HCT116 (cell line): ENCODE measurements around the gene TTLL7. TPM values are rescaled to one million over a fixed set of nuclear protein-coding genes. Genes with fewer than 3 reads are reported as not detected.

Experiments used
- ATAC-seq: fragments of 200-7000 bp; cut with Tn5 transposase; 2 replicates; pipeline ENCODE4 v1.9.1; 2020; ENCODE audit warnings: mild to moderate bottlenecking, moderate library complexity
- BruUV-seq: library from RNA; stranded (reverse); fragments of 400-500 nt; replicated peaks from 2 replicates; lab custom pipeline; 2021; lab: Mats Ljungman, UMichigan
- CTCF ChIA-PET: fragments of 300-600 bp; sonication (Branson Sonifier 250); formaldehyde crosslinking; loops from one replicate; lab custom pipeline; 2021; ENCODE audit warnings: antibody characterized with exemption; lab: Charles Lee
- POLR2A ChIA-PET: fragments of 300-600, 350-600 bp; sonication (Branson Sonifier 250); formaldehyde crosslinking; loops from one replicate; lab custom pipeline; 2021; ENCODE audit warnings: antibody characterized with exemption; lab: Charles Lee
- RAD21 ChIA-PET, 2 experiments: fragments of 300-600 bp; sonication (Branson Sonifier 250); formaldehyde crosslinking; loops; one replicate each; lab custom pipeline; 2023; ENCODE audit warnings: low total read pairs in 2 of 2; ENCODE audit not compliant: uncharacterized antibody in 2 of 2, unreplicated experiment in 2 of 2, low non-redundant PET in 1 of 2; lab: Charles Lee
- DNase-seq: peaks from one replicate; pipeline ENCODE4 v3.0.0-alpha.2; 2010; ENCODE audit warnings: low read depth, low spot score
- H2AFZ ChIP-seq: fragments of 200-600 bp; shearing (Covaris generic), sonication (generic); 2 replicates; pipeline ENCODE4 v1.6.1; 2017; ENCODE audit warnings: low read depth, mixed run types, mixed read lengths, antibody characterized with exemption, low read length; ENCODE audit not compliant: poor library complexity, severe bottlenecking
- H3K27ac ChIP-seq: 2 replicates; pipeline ENCODE4 v1.5.1; 2012; ENCODE audit warnings: low read depth, low read length
- H3K27me3 ChIP-seq: fragments of 200-600 bp; sonication (generic); 2 replicates; pipeline ENCODE4 v1.6.1; 2016; ENCODE audit warnings: mixed run types, low read length, mixed read lengths; ENCODE audit not compliant: insufficient read depth
- H3K36me3 ChIP-seq, 2 experiments: fragments of 200-500 bp in 1 of 2; fragments of 200-600 bp in 1 of 2; sonication (Bioruptor generic) in 1 of 2; sonication (generic) in 1 of 2; 2 replicates each; pipeline versions ENCODE4 v1.5.1 to v1.6.1; 2014 to 2016; ENCODE audit warnings: low read length in 2 of 2, inconsistent platforms in 1 of 2, mixed read lengths in 1 of 2, mixed run types in 1 of 2; ENCODE audit not compliant: insufficient read depth in 2 of 2, control insufficient read depth in 1 of 2
- H3K4me1 ChIP-seq, 2 experiments: fragments of 200-600 bp in 1 of 2; sonication (generic) in 1 of 2; 2 replicates each; pipeline versions ENCODE4 v1.5.1 to v1.6.1; 2012 to 2017; ENCODE audit warnings: low read length in 2 of 2, inconsistent platforms in 1 of 2, mild to moderate bottlenecking in 1 of 2, mixed read lengths in 1 of 2, mixed run types in 1 of 2, moderate library complexity in 1 of 2; ENCODE audit not compliant: insufficient read depth in 2 of 2, control insufficient read depth in 1 of 2
- H3K4me2 ChIP-seq: fragments of 200-600 bp; sonication (generic); 2 replicates; pipeline ENCODE4 v1.6.1; 2017; ENCODE audit warnings: mixed run types, low read length, mixed read lengths
- H3K4me3 ChIP-seq, 2 experiments: fragments of 200-600 bp in 1 of 2; sonication (generic) in 1 of 2; replicated peaks in 1 of 2; 2 replicates each; pipeline ENCODE4 v1.5.1; 2011 to 2016; ENCODE audit warnings: low read length in 2 of 2, control low read depth in 1 of 2, low read depth in 1 of 2, mild to moderate bottlenecking in 1 of 2, mixed read lengths in 1 of 2, mixed run types in 1 of 2
- H3K79me2 ChIP-seq: fragments of 200-600 bp; sonication (generic); 2 replicates; pipeline ENCODE4 v1.6.1; 2017; ENCODE audit warnings: mild to moderate bottlenecking, mixed run types, low read length, moderate library complexity, mixed read lengths; ENCODE audit not compliant: insufficient read depth
- H3K9ac ChIP-seq: fragments of 200-600 bp; sonication (generic); 2 replicates; pipeline ENCODE4 v1.6.1; 2016; ENCODE audit warnings: low read length, mixed read lengths
- H3K9me2 ChIP-seq: fragments of 200-600 bp; sonication (generic), shearing (Covaris generic); 2 replicates; pipeline ENCODE4 v1.6.1; 2017; ENCODE audit warnings: mixed run types, mild to moderate bottlenecking, moderate library complexity; ENCODE audit not compliant: insufficient read depth
- H3K9me3 ChIP-seq, 2 experiments: fragments of 200-500 bp in 1 of 2; fragments of 200-600 bp in 1 of 2; sonication (Bioruptor generic) in 1 of 2; sonication (generic) in 1 of 2; 2 replicates each; pipeline ENCODE4 v1.6.1; 2014 to 2017; ENCODE audit warnings: low read length in 2 of 2, mixed read lengths in 2 of 2, inconsistent platforms in 1 of 2, low read depth in 1 of 2, mild to moderate bottlenecking in 1 of 2, mixed run types in 1 of 2, moderate library complexity in 1 of 2; ENCODE audit not compliant: control insufficient read depth in 1 of 2, insufficient read depth in 1 of 2
- H4K20me1 ChIP-seq: fragments of 200-600 bp; sonication (generic), shearing (Covaris generic); 2 replicates; pipeline ENCODE4 v1.6.1; 2017; ENCODE audit warnings: mixed run types, mild to moderate bottlenecking, moderate library complexity; ENCODE audit not compliant: insufficient read depth
- ATF3 ChIP-seq: IDR thresholded peaks from 2 replicates; pipeline ENCODE4 v1.6.1; 2012
- SIN3A ChIP-seq: IDR thresholded peaks from 2 replicates; pipeline ENCODE4 v1.6.1; 2012; ENCODE audit warnings: low read depth
- SP1 ChIP-seq: IDR thresholded peaks from 2 replicates; pipeline ENCODE4 v1.6.1; 2012; ENCODE audit warnings: low read depth
- SRF ChIP-seq: IDR thresholded peaks from 2 replicates; pipeline ENCODE4 v1.6.1; 2012; ENCODE audit warnings: low read depth
- ZFX ChIP-seq: fragments of 450-650 bp; IDR thresholded peaks from 2 replicates; pipeline ENCODE4 v1.6.1; 2017
- intact Hi-C: fragments of 100-400 bp; cut with micrococcal nuclease; formaldehyde crosslinking; loops from 2 replicates; pipeline ENCODE4 v1.10.0; 2022
- total RNA-seq: library from RNA; stranded (reverse); gene quantifications from one replicate; pipeline ENCODE4 v1.2.1, GENCODE V29; 2021; ENCODE audit not compliant: unreplicated experiment
- TF ChIP-seq, protein P1 (sequence below): IDR thresholded peaks from 2 replicates; pipeline ENCODE4 v1.6.1; 2012

Gene TTLL7
- total RNA-seq, 1 experiment from 2014 or later = 21.2 TPM

- RAD21 ChIA-PET = no interaction called here
- Histone ChIP-seq H3K4me2 (no peak overlapping the region), H3K9me2 (no peaks in the 10 kb centered on the region), H3K36me3 (no peaks in the 10 kb centered on the region)
- CTCF ChIA-PET = no interaction called here
- TF ChIP-seq, protein P1, sequence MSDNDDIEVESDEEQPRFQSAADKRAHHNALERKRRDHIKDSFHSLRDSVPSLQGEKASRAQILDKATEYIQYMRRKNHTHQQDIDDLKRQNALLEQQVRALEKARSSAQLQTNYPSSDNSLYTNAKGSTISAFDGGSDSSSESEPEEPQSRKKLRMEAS = no peak
- TF ChIP-seq SP1 (no peak), SRF (no peak), SIN3A (no peak), ZFX (no peak), ATF3 (no peak)
- TF ChIP-seq, all 23 proteins: peak for 0
- Histone ChIP-seq H3K9me3 (no peaks in the 10 kb centered on the region), H3K4me3 (no peak overlapping the region), H4K20me1 (no peaks in the 10 kb centered on the region), H3K79me2 (no peaks in the 10 kb centered on the region), H3K4me1 (no peaks in the 10 kb centered on the region), H3K9ac (no peak overlapping the region), H2AFZ (no peak overlapping the region), H3K27me3 (no peaks in the 10 kb centered on the region), H3K27ac (no peak overlapping the region)
- POLR2A ChIA-PET = no interaction called here
- no TSS peak for BruUV-seq
- intact Hi-C loops = no loop called here
- DNase-seq (no peak), ATAC-seq (no peak)
Measured at GRCh38 chr1:83976920-83977319, 22.0 kb downstream of the TTLL7 start.

DNA sequence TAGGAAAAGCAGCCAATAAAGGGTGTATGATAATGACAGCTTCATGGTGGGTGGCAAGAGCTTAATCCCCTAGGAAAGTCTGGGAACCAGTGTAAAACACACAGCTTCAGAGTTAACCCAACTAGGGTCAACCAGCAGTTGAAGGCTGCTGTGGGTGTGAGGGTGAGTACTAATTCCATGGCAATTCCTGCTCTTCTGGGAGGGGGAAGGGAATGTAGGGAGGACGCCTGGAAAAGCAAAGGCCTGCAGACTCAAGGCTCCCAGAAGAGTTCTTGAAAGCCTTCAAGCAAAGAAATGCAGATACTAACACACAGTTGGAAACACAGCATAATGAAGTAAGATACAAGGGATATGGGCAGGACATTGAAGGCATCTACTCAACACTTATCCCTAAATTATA, 28.1 kb downstream of the TTLL7 start:
- RAD21 ChIA-PET = no interaction called here
- CTCF ChIA-PET = no interaction called here

More for the DNA sequence above, 28.1 kb downstream of the TTLL7 start:
- Histone ChIP-seq H2AFZ (no peak overlapping the region), H3K79me2 (no peaks in the 10 kb centered on the region), H3K9ac (no peak overlapping the region), H3K4me2 (no peak overlapping the region), H3K27me3 (no peaks in the 10 kb centered on the region), H4K20me1 (no peaks in the 10 kb centered on the region), H3K4me3 (no peak overlapping the region), H3K36me3 (no peaks in the 10 kb centered on the region), H3K9me2 (no peaks in the 10 kb centered on the region; the same call in 1 of the 2 replicates), H3K9me3 (no peaks in the 10 kb centered on the region), H3K27ac (no peak overlapping the region), H3K4me1 (no peaks in the 10 kb centered on the region)
- no TSS peak for BruUV-seq
- intact Hi-C loops = no loop called here
- DNase-seq = no peak
- POLR2A ChIA-PET = no interaction called here
- no peak for ATAC-seq
- TF ChIP-seq, protein P1 = no peak
